ENCODE data around the gene CEP170B.
"Not testable (repeated sequence)": the region's sequence is repeated elsewhere in the genome, so short reads cannot be mapped to it uniquely, and the experiment has no call there.

GRCh38 chr14:104857931-104858330 is 7.1 kb upstream of the CEP170B start:
- not testable (repeated sequence) for TF ChIP-seq CTCF, POLR2A (IDR thresholded peaks at IDR 0.05)
